Heart left ventricle (tissue), 16 donors: ENCODE data around the gene MKX. TPM values are rescaled to one million over a fixed set of nuclear protein-coding genes. Genes with fewer than 3 reads are reported as not detected.
A peak's percentile ranks its signal among the peaks of the same experiment; 100 is the strongest.

ENCODE experiments used
- ATAC-seq, 4 donors: fragments of 200-7000 bp; cut with Tn5 transposase; one replicate each; pipeline ENCODE4 v1.9.1; 2020 to 2022; ENCODE audit warnings: moderate library complexity in 4 of 4, mild to moderate bottlenecking in 3 of 4, moderate number of reproducible peaks in 1 of 4
- DNase-seq, 5 donors: peaks; one replicate each; pipeline ENCODE4 v3.0.0-alpha.2; 2020
- H3K27ac ChIP-seq, 12 donors: fragments of 200-600 bp; sonication (generic) in 4 of 12; one replicate each; pipeline versions ENCODE4 v1.5.0 to v1.8.0; 2016 to 2022; ENCODE audit warnings: mild to moderate bottlenecking in 2 of 12
- H3K27me3 ChIP-seq, 9 donors: fragments of 200-600 bp; sonication (generic) in 2 of 9; one replicate each; pipeline versions ENCODE4 v1.5.1 to v1.8.0; 2016 to 2022; ENCODE audit warnings: mild to moderate bottlenecking in 3 of 9
- H3K36me3 ChIP-seq, 9 donors: fragments of 200-600 bp; sonication (generic) in 2 of 9; one replicate each; pipeline versions ENCODE4 v1.5.0 to v1.8.0; 2018 to 2022; ENCODE audit warnings: mild to moderate bottlenecking in 2 of 9
- H3K4me1 ChIP-seq, 12 donors: fragments of 200-600 bp; sonication (generic) in 4 of 12; one replicate each; pipeline versions ENCODE4 v1.5.0 to v1.8.0; 2016 to 2022; ENCODE audit warnings: mild to moderate bottlenecking in 3 of 12
- H3K4me3 ChIP-seq, 12 donors: fragments of 200-600 bp; sonication (generic) in 4 of 12; one replicate each; pipeline versions ENCODE4 v1.5.0 to v1.8.0; 2017 to 2022; ENCODE audit warnings: mild to moderate bottlenecking in 9 of 12, moderate library complexity in 4 of 12
- H3K9me3 ChIP-seq, 12 donors: fragments of 200-600 bp; sonication (generic) in 4 of 12; one replicate each; pipeline versions ENCODE4 v1.5.0 to v1.8.0; 2016 to 2022; ENCODE audit warnings: mild to moderate bottlenecking in 1 of 12
- CTCF ChIP-seq, 12 donors: fragments of 200-600 bp; sonication (generic) in 4 of 12; IDR thresholded peaks; one replicate each; pipeline versions ENCODE4 v1.5.0 to v1.8.0; 2018 to 2022; ENCODE audit warnings: antibody characterized with exemption in 12 of 12, mild to moderate bottlenecking in 5 of 12
- POLR2A ChIP-seq, 2 donors: fragments of 450-650 bp; IDR thresholded peaks; one replicate each; pipeline ENCODE4 v1.6.1; 2017; ENCODE audit warnings: antibody characterized with exemption in 2 of 2, mild to moderate bottlenecking in 2 of 2, moderate library complexity in 2 of 2
- WGBS, 4 donors: extraction: QIAGEN DNeasy Blood & Tissue Kit in 2 of 4; methylation state at CpG; one replicate each; pipeline versions ENCODE4 v1.1.5 to v1.1.7; 2013 to 2018; 5-methylcytosine and 5-hydroxymethylcytosine counted together
- intact Hi-C, 10 donors: fragments of 100-400 bp; cut with DNase I; formaldehyde crosslinking; loops; one replicate each; pipeline versions ENCODE4 v1.11.1 to v1.14.2; 2022
- polyA plus RNA-seq, 2 donors: library from polyadenylated mRNA; stranded (reverse); fragments of 200-250 nt; gene quantifications; one replicate each; pipeline ENCODE4 v1.2.3, GENCODE V29; 2013
- total RNA-seq, 9 donors: library from RNA; depleted of rRNA in 2 of 9; stranded (reverse); fragments of >200 nt in 2 of 9; fragmentation: NEBNext Ultra II Directional in 3 of 9; extraction: Animal tissue kit (Norgen Biotek cat#: 25700) in 3 of 9; gene quantifications; one replicate each; pipeline versions ENCODE4 v1.1.0 to v1.2.4, GENCODE V29; 2016 to 2023
- donor health status: ischemic (EF 13 %, LVEDD 7.1; RV severe dilation, severe dysfunction).
- donor health status: healthy with polysubstance abuse.
- donor health status: DM: no; HTN: yes; CAD: no.
- donor health status: DM: no; HTN: no; CAD: no.
- donor health status: ischemic (EF 25% LVEDD 6.9; RV normal size, moderate dysfunction).
- donor health status: ischemic (EF 25% LVEDD 5.7; RV mildly dilated, moderate dysfunction).
- donor health status: healthy.
- donor health status: DM: yes; HTN: yes; CAD: no.
- donor health status: ischemic (EF 35%, LVEDD 5.7; RV mildly dilated, moderate dysfunction).
- donor health status: nonischemic (EF 11% LVEDD 7.7; RV severe dilation, severe dysfunction).
- donor health status: DM: yes; HTN: yes; CAD: no.
- donor health status: PGD.
- donor health status: ischemic (EF 29% LVEDD 5.4; RV normal size, mild dysfunction).
- donor health status: nonischemic (EF 23%, LVEDD 6.1; RV moderate dilation, normal function).

The MKX gene
- total and polyA plus RNA-seq, 11 donors, result 0.06 to 1.5 (median 0.56) TPM; not detected in 4

- WGBS, 4 donors, result 0 to 25% (median 17%) methylated on average over 1 of the region's 1 CpG
Measured at GRCh38 chr10:27783660-27784059, 38.0 kb upstream of the MKX start.

GRCh38 chr10:27779462-27780015 lies 33.9 kb upstream of the MKX start:
- Histone ChIP-seq H3K27ac (no peak overlapping the region), H3K4me1 (no peaks in the 10 kb centered on the region), H3K27me3 (peaks cover 0 to 3% (median 0%) of the 10 kb centered on the region in 9 donors), H3K9me3 (peaks cover 0 to 8% (median 0%) of the 10 kb centered on the region in 12 donors), H3K4me3 (no peak overlapping the region), H3K36me3 (no peaks in the 10 kb centered on the region)
- TF ChIP-seq CTCF (IDR thresholded peaks at IDR 0.05) (no peak), POLR2A (IDR thresholded peaks at IDR 0.05) (no peak)
- WGBS, 4 donors, result 68 to 74% (median 68%) methylated on average over 9 of the region's 9 CpGs
- ATAC-seq (no peak), DNase-seq (no peak)
- intact Hi-C loops, result no loop called here

More at GRCh38 chr10:27783660-27784059, 38.0 kb upstream of the MKX start:
- DNase-seq, result peak in 2 of 5 donors; percentile 10 to 18
- intact Hi-C loops, result no loop called here
- no peak overlapping the region for H3K4me3 ChIP-seq
- H3K4me1 ChIP-seq, result no peaks in the 10 kb centered on the region
- H3K9me3 ChIP-seq, result peaks cover 0 to 8% (median 0%) of the 10 kb centered on the region in 12 donors
- no peak overlapping the region for H3K27ac ChIP-seq
- peaks cover 0 to 2% (median 0%) of the 10 kb centered on the region in 9 donors for H3K27me3 ChIP-seq
- peak in 8 of 12 donors; percentile 9 to 41 (median 26) for TF ChIP-seq CTCF (IDR thresholded peaks at IDR 0.05)
- no peak for TF ChIP-seq POLR2A (IDR thresholded peaks at IDR 0.05)
- ATAC-seq, result peak in 2 of 4 donors; percentile 24 to 71
- H3K36me3 ChIP-seq, result no peaks in the 10 kb centered on the region

GRCh38 chr10:27774831-27775230 lies 29.2 kb upstream of the MKX start:
- H3K4me3 ChIP-seq, result no peak overlapping the region
- intact Hi-C loops, result no loop called here
- H3K27me3 ChIP-seq, result peaks cover 0 to 10% (median 0%) of the 10 kb centered on the region in 9 donors
- H3K27ac ChIP-seq, result no peak overlapping the region
- 40 to 54% (median 51%) methylated on average over 2 of the region's 2 CpGs for WGBS, 4 donors
- no peaks in the 10 kb centered on the region for H3K4me1 ChIP-seq
- TF ChIP-seq CTCF (IDR thresholded peaks at IDR 0.05) (no peak), POLR2A (IDR thresholded peaks at IDR 0.05) (no peak)
- ATAC-seq (no peak), DNase-seq (no peak)
- H3K9me3 ChIP-seq, result no peaks in the 10 kb centered on the region
- no peaks in the 10 kb centered on the region for H3K36me3 ChIP-seq

GRCh38 chr10:27771231-27771630 lies 25.6 kb upstream of the MKX start:
- H3K4me1 ChIP-seq, result no peaks in the 10 kb centered on the region
- H3K9me3 ChIP-seq, result no peaks in the 10 kb centered on the region
- intact Hi-C loops, result no loop called here
- TF ChIP-seq CTCF (IDR thresholded peaks at IDR 0.05) (no peak), POLR2A (IDR thresholded peaks at IDR 0.05) (no peak)
- no peak overlapping the region for H3K27ac ChIP-seq
- 26 to 53% (median 46%) methylated on average over 4 of the region's 4 CpGs for WGBS, 4 donors
- no peaks in the 10 kb centered on the region for H3K36me3 ChIP-seq
- H3K27me3 ChIP-seq, result peaks cover 0 to 10% (median 0%) of the 10 kb centered on the region in 9 donors
- ATAC-seq (no peak), DNase-seq (no peak)
- no peak overlapping the region for H3K4me3 ChIP-seq
